GM12878 (cell line): ENCODE measurements around the gene CDH4.

Experiments
- CHD4 ChIP-seq: fragments of 200-600 bp; sonication (generic); IDR thresholded peaks from 2 replicates; pipeline ENCODE4 v1.6.1; 2016; ENCODE audit warnings: mild to moderate bottlenecking
- EP300 ChIP-seq, 2 experiments: fragments of 150-350 bp in 1 of 2; IDR thresholded peaks; 2 replicates each; pipeline ENCODE4 v1.6.1; 2011 to 2012; ENCODE audit warnings: low read depth in 2 of 2, low read length in 2 of 2, borderline replicate concordance in 1 of 2, improper control_type of control experiment in 1 of 2, inconsistent platforms in 1 of 2; ENCODE audit not compliant: control insufficient read depth in 1 of 2
- EZH2 ChIP-seq: IDR thresholded peaks from 2 replicates; pipeline ENCODE4 v1.6.1; 2012; ENCODE audit warnings: low read depth, mild to moderate bottlenecking, control low read depth, inconsistent platforms, low read length, borderline replicate concordance; ENCODE audit not compliant: control insufficient read depth
- IRF5 ChIP-seq: fragments of 450-650 bp; IDR thresholded peaks from 2 replicates; pipeline ENCODE4 v1.6.1; 2017; ENCODE audit warnings: borderline replicate concordance
- MYB ChIP-seq: fragments of 150-350 bp; IDR thresholded peaks from 2 replicates; pipeline ENCODE4 v1.6.1; 2014; ENCODE audit warnings: mild to moderate bottlenecking, low read depth, low read length, borderline replicate concordance
- PML ChIP-seq: IDR thresholded peaks from 2 replicates; pipeline ENCODE4 v1.6.1; 2012; ENCODE audit warnings: low read length, inconsistent platforms
- SIX5 ChIP-seq: IDR thresholded peaks from 2 replicates; pipeline ENCODE4 v1.6.1; 2011; ENCODE audit warnings: mild to moderate bottlenecking, low read depth, low read length, moderate library complexity; ENCODE audit not compliant: severe bottlenecking
- SUZ12 ChIP-seq: fragments of 200-600 bp; sonication (generic); IDR thresholded peaks from one replicate; pipeline ENCODE4 v1.6.1; 2018; ENCODE audit warnings: antibody characterized with exemption, mild to moderate bottlenecking; ENCODE audit not compliant: unreplicated experiment
- ZNF384 ChIP-seq: IDR thresholded peaks from 2 replicates; pipeline ENCODE4 v1.6.1; 2012; ENCODE audit warnings: low read depth, mild to moderate bottlenecking, low read length, improper control_type of control experiment, borderline replicate concordance
- TF ChIP-seq, protein P1 (sequence below), 3 experiments: IDR thresholded peaks in 2 of 3; conservative IDR thresholded peaks in 1 of 3; 2 replicates each; pipeline ENCODE4 v1.5.1; 2011; ENCODE audit warnings: low read depth in 3 of 3, low read length in 3 of 3, mild to moderate bottlenecking in 3 of 3, control low read depth in 2 of 3, moderate library complexity in 2 of 3, inconsistent platforms in 1 of 3, mixed read lengths in 1 of 3; ENCODE audit not compliant: control insufficient read depth in 2 of 3, insufficient read depth in 1 of 3; ENCODE audit errors: extremely low read depth in 1 of 3

GRCh38 chr20:61285152-61285645 lies 33.1 kb downstream of the CDH4 start:
- TF ChIP-seq CHD4, result no peak
- TF ChIP-seq EZH2, result no peak
- no peak for TF ChIP-seq EP300 (IDR thresholded peaks at IDR 0.05; ENCODE audit: borderline replicate concordance in 1 of 2, control insufficient read depth in 1 of 2, low read depth in 2 of 2, low read length in 2 of 2)
- no peak for TF ChIP-seq MYB
- no peak for TF ChIP-seq PML
- TF ChIP-seq IRF5, result no peak
- TF ChIP-seq, protein P1, sequence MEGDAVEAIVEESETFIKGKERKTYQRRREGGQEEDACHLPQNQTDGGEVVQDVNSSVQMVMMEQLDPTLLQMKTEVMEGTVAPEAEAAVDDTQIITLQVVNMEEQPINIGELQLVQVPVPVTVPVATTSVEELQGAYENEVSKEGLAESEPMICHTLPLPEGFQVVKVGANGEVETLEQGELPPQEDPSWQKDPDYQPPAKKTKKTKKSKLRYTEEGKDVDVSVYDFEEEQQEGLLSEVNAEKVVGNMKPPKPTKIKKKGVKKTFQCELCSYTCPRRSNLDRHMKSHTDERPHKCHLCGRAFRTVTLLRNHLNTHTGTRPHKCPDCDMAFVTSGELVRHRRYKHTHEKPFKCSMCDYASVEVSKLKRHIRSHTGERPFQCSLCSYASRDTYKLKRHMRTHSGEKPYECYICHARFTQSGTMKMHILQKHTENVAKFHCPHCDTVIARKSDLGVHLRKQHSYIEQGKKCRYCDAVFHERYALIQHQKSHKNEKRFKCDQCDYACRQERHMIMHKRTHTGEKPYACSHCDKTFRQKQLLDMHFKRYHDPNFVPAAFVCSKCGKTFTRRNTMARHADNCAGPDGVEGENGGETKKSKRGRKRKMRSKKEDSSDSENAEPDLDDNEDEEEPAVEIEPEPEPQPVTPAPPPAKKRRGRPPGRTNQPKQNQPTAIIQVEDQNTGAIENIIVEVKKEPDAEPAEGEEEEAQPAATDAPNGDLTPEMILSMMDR (IDR thresholded peaks at IDR 0.05 in 2 of 3, conservative IDR thresholded peaks at IDR 0.05 in 1 of 3; ENCODE audit: control insufficient read depth in 2 of 3, extremely low read depth in 1 of 3, insufficient read depth in 1 of 3, low read depth in 3 of 3, low read length in 3 of 3), result no peak
- TF ChIP-seq SIX5, result no peak
- no peak for TF ChIP-seq SUZ12
- no peak for TF ChIP-seq ZNF384
